ENCODE results near the gene HOXC11. TPM values are rescaled to one million over a fixed set of nuclear protein-coding genes. Genes with fewer than 3 reads are reported as not detected.

Gene HOXC11
- total and polyA plus RNA-seq, 7 donors = not detected

DNA sequence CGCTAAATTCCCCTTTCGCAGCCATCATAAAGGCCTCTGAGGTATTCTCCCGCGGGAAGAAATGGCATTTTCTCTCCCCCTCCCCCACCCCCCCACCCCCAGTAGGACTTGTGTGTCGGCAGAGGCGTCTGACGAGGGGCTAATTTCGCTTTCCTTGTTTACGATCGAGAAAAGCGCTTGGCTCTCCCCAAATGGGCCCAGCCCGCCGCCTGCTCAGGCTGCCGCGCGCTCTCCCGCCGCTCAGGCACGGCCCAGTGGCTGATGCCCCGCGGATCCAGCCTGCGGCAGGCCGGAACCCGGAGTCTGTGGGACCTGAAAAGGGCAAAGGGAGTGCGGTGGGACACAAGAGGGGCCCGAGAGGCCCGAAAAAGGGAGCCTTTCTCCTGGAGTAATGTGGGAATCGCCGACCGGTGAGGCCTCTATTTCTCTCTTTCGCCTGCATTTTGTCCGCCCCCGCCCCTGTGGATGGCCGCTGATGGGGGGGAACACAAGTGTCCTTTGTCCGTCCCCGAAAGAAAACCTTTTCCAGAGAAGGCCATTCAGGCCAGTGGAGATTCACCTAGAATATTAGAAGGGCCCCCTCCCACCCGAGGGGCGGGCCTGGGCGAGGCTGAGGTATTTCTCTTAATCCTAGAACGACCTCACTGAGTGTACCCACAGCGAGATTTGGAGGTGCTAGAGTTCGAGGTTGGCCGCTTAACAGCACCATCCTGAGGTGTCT lies 46.3 kb downstream of the HOXC11 start:
- peaks cover 0 to 40% (median 33%) of the 10 kb centered on the region in 4 donors for H3K4me1 ChIP-seq
- H3K9me3 ChIP-seq = no peaks in the 10 kb centered on the region
- intact Hi-C loops (cut with DNase I) = no loop called here
- DNase-seq = no peak
- H3K4me3 ChIP-seq = peak overlapping the region in 1 of 4 donors; percentile 6
- 19 to 35% methylated on average over 43 of the region's 43 CpGs for WGBS, 2 donors
- H3K27me3 ChIP-seq = peaks cover 71 to 100% (median 100%) of the 10 kb centered on the region in 3 donors
- TF ChIP-seq POLR2AphosphoS5 (IDR thresholded peaks at IDR 0.05) (no peak), POLR2A (IDR thresholded peaks at IDR 0.05) (no peak), EP300 (IDR thresholded peaks at IDR 0.05) (no peak)
- TF ChIP-seq, protein P1, sequence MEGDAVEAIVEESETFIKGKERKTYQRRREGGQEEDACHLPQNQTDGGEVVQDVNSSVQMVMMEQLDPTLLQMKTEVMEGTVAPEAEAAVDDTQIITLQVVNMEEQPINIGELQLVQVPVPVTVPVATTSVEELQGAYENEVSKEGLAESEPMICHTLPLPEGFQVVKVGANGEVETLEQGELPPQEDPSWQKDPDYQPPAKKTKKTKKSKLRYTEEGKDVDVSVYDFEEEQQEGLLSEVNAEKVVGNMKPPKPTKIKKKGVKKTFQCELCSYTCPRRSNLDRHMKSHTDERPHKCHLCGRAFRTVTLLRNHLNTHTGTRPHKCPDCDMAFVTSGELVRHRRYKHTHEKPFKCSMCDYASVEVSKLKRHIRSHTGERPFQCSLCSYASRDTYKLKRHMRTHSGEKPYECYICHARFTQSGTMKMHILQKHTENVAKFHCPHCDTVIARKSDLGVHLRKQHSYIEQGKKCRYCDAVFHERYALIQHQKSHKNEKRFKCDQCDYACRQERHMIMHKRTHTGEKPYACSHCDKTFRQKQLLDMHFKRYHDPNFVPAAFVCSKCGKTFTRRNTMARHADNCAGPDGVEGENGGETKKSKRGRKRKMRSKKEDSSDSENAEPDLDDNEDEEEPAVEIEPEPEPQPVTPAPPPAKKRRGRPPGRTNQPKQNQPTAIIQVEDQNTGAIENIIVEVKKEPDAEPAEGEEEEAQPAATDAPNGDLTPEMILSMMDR (IDR thresholded peaks at IDR 0.05) = no peak
- no peak overlapping the region for H3K27ac ChIP-seq
- H3K36me3 ChIP-seq = no peaks in the 10 kb centered on the region

- H3K4me1 ChIP-seq = peaks cover 0 to 36% (median 27%) of the 10 kb centered on the region in 4 donors
- 33 to 38% methylated on average over 10 of the region's 10 CpGs for WGBS, 2 donors
- H3K36me3 ChIP-seq = no peaks in the 10 kb centered on the region
- intact Hi-C loops (cut with DNase I) = no loop called here
- no peak overlapping the region for H3K27ac ChIP-seq
- H3K9me3 ChIP-seq = no peaks in the 10 kb centered on the region
- H3K4me3 ChIP-seq = no peak overlapping the region
- no peak for DNase-seq
- H3K27me3 ChIP-seq = peaks cover 66 to 100% (median 100%) of the 10 kb centered on the region in 3 donors
- TF ChIP-seq POLR2AphosphoS5 (IDR thresholded peaks at IDR 0.05) = no peak
- TF ChIP-seq, protein P1 (IDR thresholded peaks at IDR 0.05) = no peak
- no peak for TF ChIP-seq EP300 (IDR thresholded peaks at IDR 0.05)
- no peak for TF ChIP-seq POLR2A (IDR thresholded peaks at IDR 0.05)
Measured at GRCh38 chr12:54019924-54020590, 47.1 kb downstream of the HOXC11 start.

DNA sequence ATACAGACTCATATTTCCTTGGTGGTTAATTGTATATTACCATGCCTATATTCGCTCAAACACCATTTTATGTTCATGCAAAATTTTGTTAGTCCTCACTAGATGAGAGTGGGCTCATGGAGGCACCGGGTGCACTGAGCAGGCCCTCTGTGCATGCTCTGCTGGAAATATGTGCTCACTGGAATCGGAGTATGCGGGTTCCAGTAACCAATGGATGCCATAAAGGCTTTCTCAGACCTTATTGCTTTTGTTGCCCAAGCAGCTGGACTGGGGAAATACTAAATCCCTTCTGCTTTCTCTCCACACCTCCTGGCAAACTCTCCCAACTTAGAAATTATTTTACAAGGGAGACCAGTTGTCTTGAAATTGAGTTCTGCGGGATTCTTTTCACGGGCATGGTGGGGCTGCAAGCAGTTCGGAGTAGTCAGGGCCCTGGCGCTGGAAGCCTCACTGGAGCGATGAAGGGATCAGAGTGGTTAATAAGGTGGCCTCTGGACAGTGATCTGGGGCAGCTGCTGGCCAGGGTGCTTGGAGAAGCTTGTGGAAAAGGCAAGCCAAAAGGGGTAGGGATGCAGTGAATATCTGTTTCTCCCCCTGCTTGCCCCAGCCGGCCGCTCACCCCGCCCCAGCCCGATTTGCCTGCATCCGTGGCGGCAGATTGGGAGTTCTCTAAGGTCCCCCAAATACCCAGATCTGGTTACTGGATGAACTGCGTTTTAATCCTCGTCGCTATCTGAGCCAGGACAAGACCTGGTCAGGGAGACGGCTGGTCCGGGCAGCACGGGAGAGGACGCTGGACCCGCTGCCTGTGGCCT lies 47.9 kb downstream of the HOXC11 start:
- no peak overlapping the region for H3K4me3 ChIP-seq
- intact Hi-C loops (cut with DNase I) = no loop called here
- H3K27me3 ChIP-seq = peaks cover 63 to 100% (median 100%) of the 10 kb centered on the region in 3 donors
- H3K4me1 ChIP-seq = peaks cover 0 to 36% (median 27%) of the 10 kb centered on the region in 4 donors
- no peaks in the 10 kb centered on the region for H3K9me3 ChIP-seq
- TF ChIP-seq, protein P1 (IDR thresholded peaks at IDR 0.05) = no peak
- TF ChIP-seq POLR2AphosphoS5 (IDR thresholded peaks at IDR 0.05) (no peak), EP300 (IDR thresholded peaks at IDR 0.05) (no peak), POLR2A (IDR thresholded peaks at IDR 0.05) (no peak)
- no peak for DNase-seq
- WGBS, 2 donors = 48 to 49% methylated on average over 23 of the region's 23 CpGs
- no peaks in the 10 kb centered on the region for H3K36me3 ChIP-seq
- H3K27ac ChIP-seq = no peak overlapping the region

DNA sequence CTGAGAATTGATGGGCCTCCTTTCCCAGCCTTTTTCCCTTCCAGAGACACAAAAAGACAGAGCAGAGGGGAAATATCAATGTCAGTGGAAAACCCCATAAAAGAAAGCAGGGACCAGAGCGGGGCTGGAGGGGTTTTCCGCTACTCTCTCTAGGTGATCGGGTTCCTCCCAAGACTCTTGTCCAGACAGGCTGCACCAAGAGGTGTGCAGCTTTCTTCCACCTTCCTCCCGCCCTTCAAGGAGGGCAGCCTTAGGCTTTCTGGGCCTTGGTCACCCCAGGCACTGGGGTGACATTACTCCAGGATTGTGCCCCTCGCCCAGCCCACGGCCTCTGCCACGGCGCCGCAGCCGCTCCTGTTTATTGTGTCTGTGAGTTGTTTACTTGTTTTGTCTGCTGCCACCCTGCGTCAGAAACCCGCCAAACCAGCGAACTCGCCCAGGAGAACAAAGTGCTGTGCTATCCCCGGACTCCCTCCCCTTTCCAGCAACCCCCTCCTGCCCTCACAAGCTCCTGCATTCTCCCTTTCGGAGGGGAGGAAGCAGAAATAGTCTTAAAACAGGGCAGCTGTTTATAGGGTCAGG lies 48.6 kb downstream of the HOXC11 start:
- no peaks in the 10 kb centered on the region for H3K9me3 ChIP-seq
- peaks cover 61 to 100% (median 100%) of the 10 kb centered on the region in 3 donors for H3K27me3 ChIP-seq
- TF ChIP-seq EP300 (IDR thresholded peaks at IDR 0.05) (no peak), POLR2A (IDR thresholded peaks at IDR 0.05) (no peak), POLR2AphosphoS5 (IDR thresholded peaks at IDR 0.05) (no peak)
- TF ChIP-seq, protein P1 (IDR thresholded peaks at IDR 0.05) = no peak
- intact Hi-C loops (cut with DNase I) = no loop called here
- no peak for DNase-seq
- 12 to 21% methylated on average over 16 of the region's 16 CpGs for WGBS, 2 donors
- H3K27ac ChIP-seq = no peak overlapping the region
- H3K36me3 ChIP-seq = no peaks in the 10 kb centered on the region
- H3K4me1 ChIP-seq = peaks cover 0 to 35% (median 27%) of the 10 kb centered on the region in 4 donors
- H3K4me3 ChIP-seq = no peak overlapping the region

Data from sigmoid colon (tissue), 7 donors.